ENCODE results near the gene PROB1. TPM values are rescaled to one million over a fixed set of nuclear protein-coding genes. Genes with fewer than 3 reads are reported as not detected.
"Not testable (repeated sequence)": the region's sequence is repeated elsewhere in the genome, so short reads cannot be mapped to it uniquely, and the experiment has no call there.

PROB1 gene
- total RNA-seq, result 0.86 TPM
- long read RNA-seq, full-length matches to known transcripts, result 3 of 3 reads
- long read RNA-seq, partial matches to known transcripts, result 0 of 3 reads
- long read RNA-seq, other reads (novel, unspliced or antisense), result 0 of 3 reads

- no peak for TF ChIP-seq CTCF (IDR thresholded peaks at IDR 0.05)
- Histone ChIP-seq H3K9me3 (no peaks in the 10 kb centered on the region), H3K4me1 (peaks cover 35% of the 10 kb centered on the region), H3K36me3 (no peaks in the 10 kb centered on the region), H3K27ac (peak within 1 kb of the TSS; percentile 11), H3K4me3 (peak within 1 kb of the TSS; percentile 65), H3K27me3 (ENCODE audit: low read depth) (peaks cover 31% of the 10 kb centered on the region)
- DNase-seq, result no peak
- peak in 1 of 2 donors; percentile 5 for ATAC-seq
- intact Hi-C loops (cut with DNase I), result no loop called here
These were observed at the start of gene PROB1 for GRCh38 chr5:139394654-139395566. TSS of gene PROB1 (minus strand) at chr5:139395104. CDS start at chr5:139395081, 23 bp downstream.

GRCh38 chr5:139443831-139444453, 49.0 kb upstream of the PROB1 start:
- TF ChIP-seq CTCF (IDR thresholded peaks at IDR 0.05), result no peak
- no peak for DNase-seq
- H3K9me3 ChIP-seq, result no peaks in the 10 kb centered on the region
- H3K27ac ChIP-seq, result no peak overlapping the region
- no peaks in the 10 kb centered on the region for H3K27me3 ChIP-seq (ENCODE audit: low read depth)
- peaks cover 11% of the 10 kb centered on the region for H3K36me3 ChIP-seq
- ATAC-seq, result no peak
- H3K4me3 ChIP-seq, result no peak overlapping the region
- H3K4me1 ChIP-seq, result peaks cover 12% of the 10 kb centered on the region
- intact Hi-C loops (cut with DNase I), result no loop called here

DNA sequence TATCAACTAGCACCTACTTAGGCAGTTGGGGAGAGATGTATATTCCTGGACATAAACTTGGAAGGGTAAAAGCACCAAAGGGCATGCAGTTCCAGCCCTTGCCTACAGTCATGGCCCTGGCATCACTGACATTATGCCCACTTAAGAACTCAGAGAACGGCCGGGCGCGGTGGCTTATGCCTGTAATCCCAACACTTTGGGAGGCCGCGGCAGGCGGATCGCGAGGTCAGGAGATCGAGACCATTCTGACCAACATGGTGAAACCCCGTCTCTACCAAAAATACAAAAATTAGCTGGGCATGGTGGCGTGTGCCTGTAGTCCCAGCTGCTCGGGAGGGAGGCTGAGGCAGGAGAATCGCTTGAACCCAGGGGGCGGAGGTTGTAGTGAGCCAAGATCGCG, 45.5 kb upstream of the PROB1 start:
- H3K27me3 ChIP-seq (ENCODE audit: low read depth); H3K4me3 ChIP-seq; H3K36me3 ChIP-seq; H3K27ac ChIP-seq; H3K9me3 ChIP-seq; ATAC-seq; DNase-seq; intact Hi-C loops (cut with DNase I): not testable (repeated sequence)
- H3K4me1 ChIP-seq, result peaks cover 16% of the 10 kb centered on the region

DNA sequence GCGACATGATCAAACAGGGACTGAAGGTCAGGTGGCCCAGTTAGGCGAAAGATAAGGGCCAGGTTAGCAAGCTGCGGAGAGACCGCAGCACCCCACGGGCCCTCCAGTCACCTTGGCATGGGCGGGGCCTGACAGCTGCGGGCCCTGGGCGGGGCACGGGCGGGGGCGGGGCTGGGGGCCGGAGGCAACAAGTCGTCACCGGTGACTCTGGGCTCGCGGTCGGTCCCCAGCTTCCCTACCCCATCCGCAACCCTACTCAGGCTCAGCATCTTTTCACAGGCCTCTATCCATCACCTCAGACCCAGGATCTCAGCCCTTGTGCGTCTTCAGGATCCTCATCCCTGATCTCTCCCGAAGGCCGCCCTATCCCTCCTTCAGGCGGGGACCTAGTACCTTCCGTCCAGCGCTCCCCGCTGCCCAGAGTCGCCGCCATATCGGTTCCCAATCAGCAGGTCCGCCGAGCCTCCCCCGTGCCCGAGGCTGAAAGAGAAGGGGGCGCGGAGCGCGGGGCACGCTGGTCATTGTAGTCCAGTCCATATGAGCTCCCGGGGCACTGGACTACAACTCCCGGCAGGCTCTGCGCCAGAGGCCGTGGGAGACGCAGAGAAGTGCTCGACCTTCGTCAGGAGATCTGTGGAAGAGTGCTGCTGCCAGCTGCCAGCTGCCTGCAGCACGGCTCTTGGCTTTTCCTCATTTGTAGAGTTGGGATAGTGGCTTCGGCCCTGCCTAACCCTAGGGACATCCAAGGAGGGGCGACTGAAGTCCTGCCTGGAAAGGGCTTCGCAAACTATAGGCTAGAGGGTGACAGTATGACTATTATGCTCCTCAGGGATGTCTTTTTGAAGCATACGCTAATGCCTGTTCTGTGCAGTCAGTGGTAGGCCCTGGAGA, 44.4 kb upstream of the PROB1 start, which contains the start of gene DNAJC18:
TSS of gene DNAJC18 (minus strand) at position 513 of the 891 bp plus-strand sequence. CDS start at position 433, 80 bp downstream.
- peak within 1 kb of the TSS; percentile 96 for H3K27ac ChIP-seq
- intact Hi-C loops (cut with DNase I), result no loop called here
- H3K27me3 ChIP-seq (ENCODE audit: low read depth), result no peaks in the 10 kb centered on the region
- peaks cover 16% of the 10 kb centered on the region for H3K4me1 ChIP-seq
- ATAC-seq, result peak; percentile 99
- no peaks in the 10 kb centered on the region for H3K9me3 ChIP-seq
- no peak for TF ChIP-seq CTCF (IDR thresholded peaks at IDR 0.05)
- no peaks in the 10 kb centered on the region for H3K36me3 ChIP-seq
- peak; percentile 97 for DNase-seq
- H3K4me3 ChIP-seq, result peak within 1 kb of the TSS; percentile 83

DNA sequence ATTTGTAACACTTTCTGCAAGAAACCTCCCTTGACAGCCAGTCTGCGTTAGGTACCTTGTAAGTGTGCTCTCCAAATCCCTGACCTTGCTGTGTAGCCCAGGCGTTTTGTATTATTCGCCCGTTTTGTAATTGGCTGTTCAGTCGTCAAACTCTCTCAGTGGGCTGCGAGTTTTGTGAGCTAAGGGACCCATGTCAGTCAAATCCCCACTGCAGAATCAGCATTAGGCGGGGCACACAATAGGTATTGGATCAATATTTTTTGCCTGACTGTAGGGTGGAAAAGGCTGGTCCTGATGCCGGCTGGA, 43.8 kb upstream of the PROB1 start:
- H3K36me3 ChIP-seq, result no peaks in the 10 kb centered on the region
- no peaks in the 10 kb centered on the region for H3K27me3 ChIP-seq (ENCODE audit: low read depth)
- peaks cover 10% of the 10 kb centered on the region for H3K4me1 ChIP-seq
- no peak for TF ChIP-seq CTCF (IDR thresholded peaks at IDR 0.05)
- DNase-seq (no peak), ATAC-seq (no peak)
- peak overlapping the region; percentile 83 for H3K4me3 ChIP-seq
- peak overlapping the region; percentile 96 for H3K27ac ChIP-seq
- intact Hi-C loops (cut with DNase I), result no loop called here
- no peaks in the 10 kb centered on the region for H3K9me3 ChIP-seq
